ENCODE measurements around the gene TRAPPC14.

- TF ChIP-seq FOXM1 (IDR thresholded peaks at IDR 0.05; ENCODE audit: borderline replicate concordance), result no peak
- no peak for TF ChIP-seq CTBP1 (IDR thresholded peaks at IDR 0.05; ENCODE audit: borderline replicate concordance)
- no peak for TF ChIP-seq HDGF (IDR thresholded peaks at IDR 0.05; ENCODE audit: borderline replicate concordance)
- no peak for TF ChIP-seq BHLHE40 (IDR thresholded peaks at IDR 0.05; ENCODE audit: borderline replicate concordance)
Measured at GRCh38 chr7:100158229-100159098, at the start of gene TRAPPC14.
